ENCODE results near the gene CKLF. TPM values are rescaled to one million over a fixed set of nuclear protein-coding genes. Genes with fewer than 3 reads are reported as not detected.

Gene CKLF
- polyA plus RNA-seq, 1 of the 3 experiments (the other 2 are of a cell fraction), result 211 TPM

DNA sequence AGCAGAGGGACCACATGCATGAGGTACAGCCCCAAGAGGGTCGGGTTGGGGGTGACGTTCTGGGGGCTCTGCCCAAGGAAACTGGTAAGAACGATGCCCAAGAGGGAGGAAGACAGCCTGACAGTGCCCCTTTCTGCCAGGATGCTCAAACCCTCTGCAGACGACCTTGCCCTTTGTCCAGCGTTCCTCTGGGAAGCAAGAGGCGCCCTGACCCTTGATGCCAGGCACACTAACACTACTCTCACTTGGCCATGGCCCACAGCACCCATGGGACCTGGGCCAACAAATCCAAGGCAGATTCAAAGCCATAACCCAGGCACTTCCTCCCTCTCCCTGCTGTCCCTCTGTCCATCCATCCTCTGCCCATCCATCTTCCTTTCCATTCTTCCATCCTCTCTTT is 22.9 kb upstream of the CKLF start:
- Histone ChIP-seq H3K9ac (no peak overlapping the region), H3K9me2 (no peaks in the 10 kb centered on the region), H3K9me3 (no peaks in the 10 kb centered on the region), H2AFZ (ENCODE audit: low read depth) (no peak overlapping the region), H3K36me3 (replicated peaks in 1 of 2; ENCODE audit: control insufficient read depth in 1 of 2, insufficient read depth in 2 of 2, low read length in 1 of 2) (peaks cover 16 to 40% of the 10 kb centered on the region in 2 experiments), H3K4me1 (ENCODE audit: control insufficient read depth in 1 of 2, insufficient read depth in 2 of 2, low read depth in 1 of 2, low read length in 1 of 2) (no peaks in the 10 kb centered on the region), H3K4me2 (no peak overlapping the region), H3K4me3 (ENCODE audit: low read depth in 2 of 2, low read length in 1 of 2) (no peak overlapping the region), H3F3A (replicated peaks; ENCODE audit: insufficient read depth) (no peaks in the 10 kb centered on the region), H3K79me2 (ENCODE audit: insufficient read depth) (no peaks in the 10 kb centered on the region), H3K27ac (ENCODE audit: low read depth in 2 of 2, low read length in 1 of 2) (no peak overlapping the region), H4K20me1 (ENCODE audit: insufficient read depth) (no peaks in the 10 kb centered on the region), H3K27me3 (ENCODE audit: insufficient read depth) (no peaks in the 10 kb centered on the region)
- ChIA-PET POLR2A (no interaction called here), CTCF (interaction anchor here (1.3 kb wide), 1 partner anchor 19 kb away, joined by 3 read pairs; no protein-coding TSS in a partner anchor)
- DNase-seq, result no peak
- TF ChIP-seq POLR2AphosphoS5 (IDR thresholded peaks at IDR 0.05; ENCODE audit: low read depth, low read length) (no peak), EP300 (IDR thresholded peaks at IDR 0.05; ENCODE audit: borderline replicate concordance in 1 of 2, low read depth in 1 of 2, low read length in 1 of 2) (no peak), RFX5 (IDR thresholded peaks at IDR 0.05; ENCODE audit: low read length) (no peak), FOSL2 (IDR thresholded peaks at IDR 0.05; ENCODE audit: borderline replicate concordance, low read depth) (no peak), ELF1 (IDR thresholded peaks at IDR 0.05) (no peak)
- TF ChIP-seq, protein P1, sequence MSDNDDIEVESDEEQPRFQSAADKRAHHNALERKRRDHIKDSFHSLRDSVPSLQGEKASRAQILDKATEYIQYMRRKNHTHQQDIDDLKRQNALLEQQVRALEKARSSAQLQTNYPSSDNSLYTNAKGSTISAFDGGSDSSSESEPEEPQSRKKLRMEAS (IDR thresholded peaks at IDR 0.05; ENCODE audit: low read depth), result no peak
- TF ChIP-seq, protein P2, sequence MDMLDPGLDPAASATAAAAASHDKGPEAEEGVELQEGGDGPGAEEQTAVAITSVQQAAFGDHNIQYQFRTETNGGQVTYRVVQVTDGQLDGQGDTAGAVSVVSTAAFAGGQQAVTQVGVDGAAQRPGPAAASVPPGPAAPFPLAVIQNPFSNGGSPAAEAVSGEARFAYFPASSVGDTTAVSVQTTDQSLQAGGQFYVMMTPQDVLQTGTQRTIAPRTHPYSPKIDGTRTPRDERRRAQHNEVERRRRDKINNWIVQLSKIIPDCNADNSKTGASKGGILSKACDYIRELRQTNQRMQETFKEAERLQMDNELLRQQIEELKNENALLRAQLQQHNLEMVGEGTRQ (IDR thresholded peaks at IDR 0.05; ENCODE audit: borderline replicate concordance, low read depth, low read length), result no peak
- TF ChIP-seq, protein P3, sequence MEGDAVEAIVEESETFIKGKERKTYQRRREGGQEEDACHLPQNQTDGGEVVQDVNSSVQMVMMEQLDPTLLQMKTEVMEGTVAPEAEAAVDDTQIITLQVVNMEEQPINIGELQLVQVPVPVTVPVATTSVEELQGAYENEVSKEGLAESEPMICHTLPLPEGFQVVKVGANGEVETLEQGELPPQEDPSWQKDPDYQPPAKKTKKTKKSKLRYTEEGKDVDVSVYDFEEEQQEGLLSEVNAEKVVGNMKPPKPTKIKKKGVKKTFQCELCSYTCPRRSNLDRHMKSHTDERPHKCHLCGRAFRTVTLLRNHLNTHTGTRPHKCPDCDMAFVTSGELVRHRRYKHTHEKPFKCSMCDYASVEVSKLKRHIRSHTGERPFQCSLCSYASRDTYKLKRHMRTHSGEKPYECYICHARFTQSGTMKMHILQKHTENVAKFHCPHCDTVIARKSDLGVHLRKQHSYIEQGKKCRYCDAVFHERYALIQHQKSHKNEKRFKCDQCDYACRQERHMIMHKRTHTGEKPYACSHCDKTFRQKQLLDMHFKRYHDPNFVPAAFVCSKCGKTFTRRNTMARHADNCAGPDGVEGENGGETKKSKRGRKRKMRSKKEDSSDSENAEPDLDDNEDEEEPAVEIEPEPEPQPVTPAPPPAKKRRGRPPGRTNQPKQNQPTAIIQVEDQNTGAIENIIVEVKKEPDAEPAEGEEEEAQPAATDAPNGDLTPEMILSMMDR (IDR thresholded peaks at IDR 0.05), result no peak
- 62% methylated on average over 3 of the region's 6 CpGs for WGBS (ENCODE audit: low lambda C conversion rate)

DNA sequence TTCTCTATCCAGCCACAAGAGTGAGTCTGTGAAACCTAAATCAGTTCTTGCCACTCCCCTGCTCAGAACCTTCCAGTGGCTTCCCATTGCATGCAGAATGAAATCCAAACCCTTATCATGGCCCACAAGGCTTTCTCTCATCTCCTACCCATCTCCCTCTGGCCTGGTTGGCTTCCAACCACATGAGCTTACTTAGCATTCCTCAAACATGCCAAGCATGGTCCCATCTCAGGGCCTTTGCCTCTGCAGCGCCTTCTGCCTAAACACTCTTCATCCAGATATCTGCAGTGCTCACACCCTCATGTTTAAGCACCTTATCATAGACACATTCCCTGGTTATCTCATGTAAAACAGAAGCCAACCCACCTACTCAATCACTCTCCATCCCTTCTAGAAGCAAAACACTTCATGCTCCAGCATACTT is 18.0 kb upstream of the CKLF start:
- Histone ChIP-seq H3K36me3 (replicated peaks in 1 of 2; ENCODE audit: control insufficient read depth in 1 of 2, insufficient read depth in 2 of 2, low read length in 1 of 2) (peaks cover 17 to 21% of the 10 kb centered on the region in 2 experiments), H3K4me3 (ENCODE audit: low read depth in 2 of 2, low read length in 1 of 2) (no peak overlapping the region), H3K27ac (ENCODE audit: low read depth in 2 of 2, low read length in 1 of 2) (no peak overlapping the region), H4K20me1 (ENCODE audit: insufficient read depth) (no peaks in the 10 kb centered on the region), H3K9ac (no peak overlapping the region), H3F3A (replicated peaks; ENCODE audit: insufficient read depth) (no peaks in the 10 kb centered on the region), H2AFZ (ENCODE audit: low read depth) (no peak overlapping the region), H3K9me3 (no peaks in the 10 kb centered on the region), H3K4me1 (ENCODE audit: control insufficient read depth in 1 of 2, insufficient read depth in 2 of 2, low read depth in 1 of 2, low read length in 1 of 2) (no peaks in the 10 kb centered on the region), H3K79me2 (ENCODE audit: insufficient read depth) (no peaks in the 10 kb centered on the region), H3K4me2 (no peak overlapping the region), H3K27me3 (ENCODE audit: insufficient read depth) (no peaks in the 10 kb centered on the region), H3K9me2 (no peaks in the 10 kb centered on the region)
- DNase-seq, result no peak
- POLR2A ChIA-PET, result no interaction called here
- CTCF ChIA-PET, result no interaction called here
- WGBS (ENCODE audit: low lambda C conversion rate), result 90% methylated on average over 1 of the region's 1 CpG
- TF ChIP-seq NRF1 (IDR thresholded peaks at IDR 0.05; ENCODE audit: low read depth, low read length) (no peak), FOSL2 (IDR thresholded peaks at IDR 0.05; ENCODE audit: borderline replicate concordance, low read depth) (no peak), RAD21 (IDR thresholded peaks at IDR 0.05; ENCODE audit: low read length) (no peak), MEF2A (IDR thresholded peaks at IDR 0.05; ENCODE audit: borderline replicate concordance, low read depth) (no peak), JUND (IDR thresholded peaks at IDR 0.05) (no peak)
- TF ChIP-seq, protein P4, sequence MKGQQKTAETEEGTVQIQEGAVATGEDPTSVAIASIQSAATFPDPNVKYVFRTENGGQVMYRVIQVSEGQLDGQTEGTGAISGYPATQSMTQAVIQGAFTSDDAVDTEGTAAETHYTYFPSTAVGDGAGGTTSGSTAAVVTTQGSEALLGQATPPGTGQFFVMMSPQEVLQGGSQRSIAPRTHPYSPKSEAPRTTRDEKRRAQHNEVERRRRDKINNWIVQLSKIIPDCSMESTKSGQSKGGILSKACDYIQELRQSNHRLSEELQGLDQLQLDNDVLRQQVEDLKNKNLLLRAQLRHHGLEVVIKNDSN (IDR thresholded peaks at IDR 0.05; ENCODE audit: borderline replicate concordance, low read depth), result no peak
- TF ChIP-seq, protein P5, sequence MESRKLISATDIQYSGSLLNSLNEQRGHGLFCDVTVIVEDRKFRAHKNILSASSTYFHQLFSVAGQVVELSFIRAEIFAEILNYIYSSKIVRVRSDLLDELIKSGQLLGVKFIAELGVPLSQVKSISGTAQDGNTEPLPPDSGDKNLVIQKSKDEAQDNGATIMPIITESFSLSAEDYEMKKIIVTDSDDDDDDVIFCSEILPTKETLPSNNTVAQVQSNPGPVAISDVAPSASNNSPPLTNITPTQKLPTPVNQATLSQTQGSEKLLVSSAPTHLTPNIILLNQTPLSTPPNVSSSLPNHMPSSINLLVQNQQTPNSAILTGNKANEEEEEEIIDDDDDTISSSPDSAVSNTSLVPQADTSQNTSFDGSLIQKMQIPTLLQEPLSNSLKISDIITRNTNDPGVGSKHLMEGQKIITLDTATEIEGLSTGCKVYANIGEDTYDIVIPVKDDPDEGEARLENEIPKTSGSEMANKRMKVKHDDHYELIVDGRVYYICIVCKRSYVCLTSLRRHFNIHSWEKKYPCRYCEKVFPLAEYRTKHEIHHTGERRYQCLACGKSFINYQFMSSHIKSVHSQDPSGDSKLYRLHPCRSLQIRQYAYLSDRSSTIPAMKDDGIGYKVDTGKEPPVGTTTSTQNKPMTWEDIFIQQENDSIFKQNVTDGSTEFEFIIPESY (IDR thresholded peaks at IDR 0.05; ENCODE audit: borderline replicate concordance, low read depth), result no peak
- TF ChIP-seq, protein P1 (IDR thresholded peaks at IDR 0.05; ENCODE audit: low read depth), result no peak

All from SK-N-SH (cell line).